ENCODE data around the gene COQ10A.
"Not testable (repeated sequence)": the region's sequence is repeated elsewhere in the genome, so short reads cannot be mapped to it uniquely, and the experiment has no call there.

The COQ10A gene

DNA sequence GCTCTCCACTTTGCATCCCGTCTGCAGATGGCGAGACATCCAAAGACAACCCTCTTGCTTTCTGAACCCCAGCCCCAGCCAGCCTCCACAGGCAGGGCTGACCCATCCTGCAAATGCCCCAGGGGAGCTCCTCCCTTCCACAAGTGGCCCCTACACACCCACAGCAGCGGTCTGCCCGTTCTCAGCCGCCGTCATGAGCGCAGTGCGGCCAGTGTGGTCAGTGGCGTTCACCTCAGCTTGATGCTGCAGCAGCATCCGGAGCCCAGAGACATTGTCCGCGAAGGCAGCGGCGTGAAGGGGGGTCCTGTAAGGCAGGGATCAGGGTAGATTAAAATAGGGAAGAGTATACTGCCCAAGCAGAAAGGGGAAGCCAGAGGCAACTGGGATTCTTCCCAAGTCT lies 22.2 kb upstream of the COQ10A start:
- no peak for DNase-seq

DNA sequence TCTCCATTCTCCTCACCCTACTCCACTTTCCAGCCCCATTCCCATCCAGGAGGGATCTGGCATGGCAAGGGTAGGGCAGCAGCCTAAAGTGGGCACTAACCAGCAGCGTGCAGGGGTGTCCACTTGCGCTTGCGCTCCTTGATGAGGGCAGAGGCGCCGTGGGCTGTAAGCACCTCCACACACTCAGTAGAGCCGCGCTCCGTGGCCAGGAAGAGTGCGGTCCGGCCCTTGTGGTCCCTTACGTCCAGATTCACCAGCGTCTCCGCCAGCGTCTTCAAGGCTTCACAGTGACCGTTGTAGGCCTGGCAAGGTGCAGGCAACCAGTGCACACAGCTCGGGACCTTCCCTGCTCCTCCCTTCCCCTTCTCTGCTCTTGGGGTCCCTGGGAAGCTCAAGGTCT lies 18.8 kb upstream of the COQ10A start:
- no peak for DNase-seq

DNA sequence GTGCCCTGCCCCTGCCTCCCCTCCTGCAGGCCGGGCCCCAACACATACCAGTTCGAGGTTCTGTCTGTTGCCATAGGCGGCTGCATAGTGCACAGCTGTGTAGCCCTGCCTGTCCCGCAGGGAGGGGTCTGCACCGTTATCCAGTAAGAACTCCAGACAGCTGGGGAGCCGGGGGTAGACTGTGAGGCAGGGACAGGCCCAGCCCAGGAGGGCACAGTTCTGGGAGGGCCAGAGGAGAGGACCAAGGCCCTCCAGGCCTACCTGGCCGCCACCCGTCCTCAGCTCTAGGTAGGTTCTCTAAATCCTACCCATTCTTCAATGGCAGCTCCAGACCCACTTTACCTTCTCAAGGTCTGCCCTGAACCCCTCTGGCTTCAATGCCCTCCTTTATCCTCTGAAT lies 18.0 kb upstream of the COQ10A start:
- DNase-seq: no peak

DNA sequence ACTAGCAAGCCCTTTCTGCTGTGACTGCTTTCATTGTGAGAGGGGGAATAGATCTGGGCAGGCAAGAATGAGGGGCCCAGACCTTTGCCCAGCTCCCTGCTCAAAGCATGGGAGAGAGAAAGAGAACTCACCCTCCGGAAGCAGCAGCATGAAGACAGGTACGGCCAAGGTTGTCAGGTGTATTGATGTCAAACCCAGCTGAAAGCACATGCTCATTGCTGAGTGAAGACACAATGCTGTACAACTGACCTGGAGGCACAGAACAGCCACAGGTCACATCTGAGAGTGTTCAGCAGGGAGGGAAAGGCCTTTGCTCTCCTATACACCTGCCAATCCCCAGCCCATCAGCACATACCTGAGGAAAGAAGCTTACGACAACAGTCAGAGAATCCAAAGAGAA lies 14.1 kb upstream of the COQ10A start:
- no peak for DNase-seq

DNA sequence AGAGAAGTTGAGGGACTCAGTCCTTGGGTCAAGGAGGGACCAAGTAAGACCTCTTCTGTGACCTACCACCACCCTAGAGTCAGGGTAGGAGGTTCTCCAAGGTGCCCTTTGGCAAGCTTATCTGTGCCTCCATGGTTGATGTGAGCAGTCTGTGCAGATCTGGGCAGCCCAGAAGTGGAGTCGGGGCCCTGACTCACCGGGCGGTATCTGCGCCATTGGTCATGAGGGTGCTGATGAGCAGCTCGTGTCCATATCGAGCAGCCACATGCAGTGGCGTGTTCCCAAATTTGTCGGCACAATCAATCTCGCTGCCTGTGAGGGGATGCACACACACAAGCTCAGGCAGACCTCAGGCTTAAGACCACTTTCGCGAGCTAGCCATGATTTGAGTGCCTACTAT lies 13.7 kb upstream of the COQ10A start:
- no peak for DNase-seq

DNA sequence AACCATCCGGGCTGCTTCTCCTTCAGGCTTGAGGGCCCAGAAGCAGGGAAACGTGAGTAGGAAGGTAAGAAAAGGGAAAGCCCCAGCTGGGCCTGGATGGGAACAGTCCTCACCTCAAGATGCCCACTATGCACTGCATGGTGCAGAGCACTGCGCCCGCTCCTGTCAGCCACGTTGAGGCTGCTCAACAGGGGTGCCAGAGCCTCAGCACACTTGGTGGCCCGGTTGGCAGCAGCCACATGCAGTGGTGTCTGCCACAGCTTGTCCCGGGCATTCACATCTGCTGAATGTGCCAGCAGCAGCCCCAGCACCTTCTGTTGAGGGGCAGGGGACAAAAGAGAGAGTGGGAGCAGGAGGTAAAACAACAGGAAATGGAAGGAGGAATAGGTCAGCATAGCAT lies 11.1 kb upstream of the COQ10A start:
- DNase-seq: no peak

DNA sequence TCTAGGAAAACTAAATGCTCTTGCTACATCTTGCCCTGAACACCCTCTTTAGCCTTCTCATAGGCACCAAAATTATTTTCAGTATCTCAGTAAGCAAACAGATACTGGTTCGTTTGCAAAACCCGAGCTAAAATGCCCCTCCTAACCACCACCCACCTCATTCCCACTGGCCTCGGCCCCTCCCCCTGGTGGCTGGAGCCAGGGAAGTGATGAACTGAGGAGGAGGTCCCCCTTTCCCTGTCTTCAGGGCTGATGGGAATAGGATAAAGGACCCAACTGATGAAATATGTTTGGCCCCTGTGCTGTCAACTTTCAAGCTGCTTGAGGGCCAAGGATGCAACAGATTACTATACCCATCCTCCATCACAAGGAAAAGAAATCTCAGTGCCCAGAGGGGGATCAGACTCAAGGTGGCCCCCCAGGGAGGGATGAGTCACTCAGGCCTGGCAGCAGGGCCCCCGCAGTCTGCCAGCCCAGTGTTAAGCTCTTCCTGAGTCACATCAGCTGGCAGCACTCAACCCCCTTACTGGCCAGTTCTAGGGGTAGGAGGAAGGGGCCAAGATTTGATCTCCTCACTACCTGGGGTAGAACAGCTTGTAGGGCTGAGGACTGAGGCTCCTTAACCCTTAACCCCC lies 10.3 kb upstream of the COQ10A start:
- no peak for DNase-seq

DNA sequence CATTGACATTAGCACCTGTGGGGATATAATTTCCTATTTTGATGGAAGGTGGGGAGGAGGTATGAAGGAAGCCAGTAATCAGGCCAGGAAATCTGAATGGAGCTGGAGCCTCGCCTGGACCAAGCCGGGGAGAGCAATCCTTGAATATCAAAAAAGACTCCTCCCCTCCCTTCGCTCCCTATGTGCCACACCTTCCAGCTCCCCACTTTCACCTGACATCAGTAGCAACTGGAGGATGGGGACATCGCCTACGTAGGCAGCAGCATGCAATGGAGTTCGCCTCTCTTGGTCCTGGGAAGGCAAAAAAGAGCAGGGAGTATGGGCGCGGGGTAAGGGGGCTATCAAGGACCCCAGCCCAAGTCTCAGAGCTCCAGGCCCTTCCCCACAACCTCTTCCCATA lies 9.7 kb upstream of the COQ10A start:
- DNase-seq: no peak

DNA sequence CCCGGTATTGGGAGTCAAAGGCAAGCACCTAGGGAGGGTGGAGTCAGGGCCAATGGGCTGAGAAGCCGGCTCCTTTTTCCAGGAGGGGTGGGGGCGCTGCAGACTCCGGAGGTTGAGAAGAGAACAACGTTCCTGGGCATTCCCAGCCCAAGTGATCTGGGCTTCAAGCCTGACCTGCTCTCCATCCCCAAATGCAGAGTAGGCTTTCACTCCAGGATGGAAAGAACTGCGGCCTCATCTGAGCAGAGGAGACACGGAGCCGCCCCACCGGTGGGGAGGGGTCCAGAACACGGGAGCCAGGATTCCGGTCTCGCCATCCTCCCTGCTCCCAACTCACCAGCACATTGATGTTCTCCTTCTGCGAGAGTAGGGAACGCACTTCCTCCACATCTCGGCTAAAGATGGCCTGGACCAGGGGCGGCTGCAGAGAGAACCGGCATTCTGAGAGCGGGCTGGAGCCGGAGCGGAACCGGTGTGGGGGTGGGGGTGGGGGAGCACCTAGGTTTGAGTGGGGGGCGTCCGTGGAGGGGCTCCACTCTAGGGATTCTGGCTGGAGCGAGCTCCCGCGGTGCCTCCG lies 9.2 kb upstream of the COQ10A start:
- no peak for DNase-seq

DNA sequence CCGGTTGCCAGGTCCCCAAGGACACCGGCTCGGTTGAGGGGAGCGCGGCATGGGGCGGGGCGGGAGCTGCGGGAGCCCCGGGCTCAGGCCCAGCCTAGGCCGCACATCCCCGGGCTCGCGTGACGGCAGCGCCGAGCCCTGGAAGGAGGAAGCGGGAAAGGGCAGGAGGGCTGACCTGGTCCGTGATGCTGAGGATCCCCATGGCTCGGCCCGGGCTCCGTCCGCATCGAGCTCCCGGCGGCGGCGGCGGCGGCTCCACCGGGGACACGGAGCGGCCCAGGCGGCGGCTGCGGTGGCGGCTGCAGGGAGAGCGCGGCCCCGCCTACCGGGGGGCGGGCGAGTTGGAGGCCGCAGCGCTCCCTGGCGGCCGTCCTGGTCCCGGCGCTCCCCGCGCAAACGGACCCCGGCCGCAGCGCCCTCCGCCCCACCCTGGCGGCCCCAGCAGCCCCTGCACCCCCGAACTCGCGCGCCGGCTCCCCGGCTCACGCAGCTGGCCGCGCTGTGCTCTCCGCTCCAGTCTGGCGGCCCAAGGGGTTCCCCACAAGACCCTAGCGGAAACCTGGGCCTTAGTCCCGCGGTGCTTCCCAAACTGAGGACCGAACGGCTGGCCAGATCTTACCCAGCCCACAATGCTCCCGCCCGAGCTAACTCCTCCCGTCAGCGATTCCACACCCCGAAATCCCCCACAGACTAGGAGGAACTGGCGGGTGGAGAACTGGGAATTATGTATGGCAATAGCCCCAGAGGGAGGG lies 8.5 kb upstream of the COQ10A start, which contains the start of gene ANKRD52:
Gene ANKRD52 (minus strand): TSS at position 317 of the 752 bp plus-strand sequence. CDS start 115 bp downstream, at position 202.
- DNase-seq: peak; percentile 27

DNA sequence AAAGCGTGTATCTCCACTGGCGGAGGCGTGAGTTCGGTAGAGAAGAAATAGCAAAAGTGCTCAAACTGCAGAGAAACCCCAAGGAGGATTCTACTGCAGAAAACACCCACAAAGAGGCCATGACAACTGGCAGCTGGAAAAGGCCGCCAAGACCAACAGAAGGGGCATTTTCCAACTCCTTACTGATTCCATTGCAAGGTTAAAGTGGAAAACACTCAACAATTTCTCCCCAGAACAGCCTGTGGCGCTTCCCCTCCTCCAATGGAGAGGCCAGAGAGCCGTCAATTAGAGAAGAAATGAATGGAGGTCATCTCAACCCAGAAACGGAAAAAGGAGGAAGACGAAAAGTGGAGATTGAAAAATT lies 7.9 kb upstream of the COQ10A start:
- no peak for DNase-seq

DNA sequence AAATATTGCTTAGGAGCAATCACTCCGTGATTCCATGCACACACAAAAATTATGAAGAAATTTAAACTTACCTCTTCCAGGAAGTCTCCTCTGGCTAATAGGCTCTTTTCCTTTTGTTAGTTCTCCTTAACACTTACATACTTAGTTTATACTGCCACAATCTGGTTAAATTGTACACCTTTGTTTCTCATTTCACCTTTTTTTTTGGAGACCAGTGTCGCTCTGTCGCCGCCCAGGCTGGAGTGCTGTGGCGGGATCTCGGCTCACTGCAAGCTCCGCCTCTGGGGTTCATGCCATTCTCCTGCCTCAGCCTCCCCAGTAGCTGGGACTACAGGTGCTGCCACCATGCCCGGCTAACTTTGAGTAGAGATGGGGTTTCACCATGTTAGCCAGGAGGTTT lies 6.4 kb upstream of the COQ10A start:
- DNase-seq: no peak

DNA sequence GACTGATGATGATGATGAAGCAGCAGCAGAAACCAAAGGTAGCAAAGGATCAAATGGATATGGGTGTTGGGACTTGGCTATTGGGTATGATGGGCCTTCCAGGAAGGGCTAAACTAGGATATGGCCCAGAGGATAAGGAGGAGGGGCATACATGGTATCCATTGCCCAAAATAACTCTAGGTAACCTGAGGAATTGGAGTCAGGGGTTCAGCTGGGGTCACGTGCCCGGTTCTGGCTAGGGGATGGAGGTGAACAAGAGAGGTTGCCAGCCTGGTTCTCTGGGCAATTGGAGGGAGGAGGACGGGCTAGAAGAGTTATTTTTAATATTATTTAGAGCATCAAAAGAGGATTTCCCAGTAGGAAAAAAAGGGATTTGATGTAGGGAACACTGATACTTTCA lies 5.8 kb upstream of the COQ10A start:
- no peak for DNase-seq

DNA sequence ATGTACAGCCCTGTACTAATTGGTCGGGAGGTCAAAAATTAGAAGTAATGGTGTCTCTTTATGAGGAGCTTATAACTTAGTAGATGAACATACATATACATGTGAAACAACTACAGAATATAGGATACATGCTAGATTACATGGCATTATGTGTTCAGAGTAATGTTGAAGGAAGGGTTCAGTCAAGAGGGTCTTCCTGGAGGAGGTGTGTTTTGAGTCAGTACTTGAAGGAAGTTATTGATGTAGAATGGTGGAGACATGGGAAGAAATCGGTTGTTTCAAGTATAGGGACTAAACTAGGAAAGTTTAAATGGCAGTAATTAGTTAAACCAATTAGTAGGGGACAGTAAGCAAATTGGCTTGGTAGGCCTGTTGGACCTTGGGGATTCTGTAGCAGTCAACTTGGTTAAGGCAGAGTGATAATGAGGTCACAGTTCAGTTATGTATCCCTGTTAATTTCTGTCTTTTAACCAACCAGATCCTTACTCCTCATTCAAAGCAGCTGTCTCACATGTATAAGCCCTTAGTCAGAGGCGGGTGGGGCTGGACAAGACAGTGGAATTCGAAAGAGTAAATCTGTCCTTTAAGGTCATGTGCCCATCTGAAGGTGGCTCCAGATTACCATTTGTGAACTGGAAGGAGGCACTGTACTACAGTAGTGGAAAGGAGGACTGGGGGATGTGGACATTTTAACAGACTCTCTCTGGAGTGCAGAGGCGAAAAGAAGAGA lies 5.1 kb upstream of the COQ10A start:
- no peak for DNase-seq

DNA sequence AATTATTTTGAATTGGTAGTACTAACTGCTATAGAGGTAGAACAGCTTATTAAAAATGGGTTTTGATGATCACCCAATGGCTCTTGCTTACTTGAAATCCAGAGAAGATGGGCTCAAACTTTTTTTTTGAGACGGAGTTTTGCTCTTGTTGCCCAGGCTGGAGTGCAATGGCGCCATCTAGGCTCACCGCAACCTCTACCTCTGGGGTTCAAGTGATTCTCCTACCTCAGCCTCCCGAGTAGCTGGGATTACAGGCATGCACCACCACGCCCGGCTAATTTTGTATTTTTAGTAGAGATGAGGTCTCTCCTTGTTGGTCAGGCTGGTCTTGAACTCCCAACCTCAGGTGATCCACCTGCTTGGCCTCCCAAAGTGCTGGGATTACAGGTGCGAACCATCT lies 3.8 kb upstream of the COQ10A start:
- not testable (repeated sequence) for DNase-seq

DNA sequence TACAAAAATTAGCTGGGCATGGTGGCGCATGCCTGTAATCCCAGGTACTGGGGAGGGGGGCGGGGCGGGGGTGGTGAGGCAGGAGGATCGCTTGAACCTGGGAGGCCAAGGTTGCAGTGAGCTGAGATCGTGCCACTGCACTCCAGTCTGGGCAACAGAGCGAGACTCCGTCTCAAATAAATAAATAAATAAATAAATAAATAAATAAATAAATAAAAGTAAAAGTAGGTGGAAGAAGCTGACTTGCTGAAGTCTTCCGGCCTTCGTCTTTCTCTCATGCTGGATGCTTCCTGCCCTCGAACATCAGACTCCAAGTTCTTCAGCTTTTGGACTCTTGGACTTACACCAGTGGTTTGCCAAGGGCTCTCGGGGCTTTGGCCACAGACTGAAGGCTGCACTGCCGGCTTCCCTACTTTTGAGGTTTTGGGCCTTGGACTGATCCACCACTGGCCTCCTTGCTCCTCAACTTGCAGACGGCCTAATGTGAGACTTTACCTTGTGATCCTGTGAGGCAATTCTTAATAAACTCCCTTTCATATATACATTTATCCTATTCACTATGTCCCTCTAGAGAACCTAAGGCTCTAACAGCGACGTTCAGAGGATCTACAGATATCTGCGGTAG lies 562 bp upstream of the COQ10A start:
- not testable (repeated sequence) for DNase-seq

DNA sequence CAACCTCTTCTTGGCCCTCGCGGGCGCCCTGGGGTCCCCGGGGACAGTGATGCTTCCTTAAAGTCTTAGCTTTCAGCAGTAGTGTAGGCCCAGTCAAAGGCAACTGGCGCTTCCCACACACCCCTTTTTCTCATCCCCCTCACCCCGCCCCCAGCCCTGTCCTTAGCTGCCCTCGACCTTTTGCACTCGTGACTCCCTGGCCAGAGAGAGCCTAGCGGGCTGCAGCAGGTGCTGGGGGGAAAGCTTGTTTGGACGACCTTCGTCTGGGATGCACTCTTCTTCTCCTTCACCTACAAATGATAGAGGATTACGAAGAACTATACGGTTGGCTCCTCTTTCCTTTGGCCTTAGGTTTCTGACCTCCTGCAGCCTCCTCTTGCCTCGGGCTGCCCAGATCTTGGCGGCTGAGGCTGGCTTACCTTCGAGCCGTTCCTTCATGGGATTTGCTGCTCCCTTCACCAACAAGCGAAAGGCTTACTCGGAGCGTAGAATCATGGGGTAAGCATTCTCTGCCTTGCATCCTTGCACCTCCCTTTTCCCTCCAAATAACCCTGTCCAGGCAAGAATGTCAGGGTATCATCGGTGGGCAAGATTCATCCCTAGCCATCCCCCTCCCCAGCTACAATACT lies 815 bp downstream of the COQ10A start:
- DNase-seq: no peak

DNA sequence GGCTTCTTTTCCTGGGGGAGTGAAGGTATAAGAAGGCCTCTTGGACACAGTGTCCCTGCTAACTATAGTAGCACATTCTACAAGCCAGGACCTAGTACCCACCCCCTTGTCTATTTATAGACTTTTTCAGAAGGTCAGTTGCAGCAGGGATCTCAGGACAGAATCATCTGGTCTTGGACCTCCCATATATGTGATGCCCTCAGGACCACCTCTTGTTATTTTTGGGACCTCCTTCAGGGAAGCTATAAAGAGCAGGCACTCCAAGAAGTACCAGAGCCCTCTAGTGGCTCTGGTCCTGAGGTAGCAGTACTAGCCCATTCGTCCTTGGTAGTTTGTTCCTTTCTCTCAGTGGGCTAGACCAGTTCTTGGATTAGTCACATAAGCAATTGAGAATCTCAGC lies 4.3 kb downstream of the COQ10A start:
- no peak for DNase-seq

DNA sequence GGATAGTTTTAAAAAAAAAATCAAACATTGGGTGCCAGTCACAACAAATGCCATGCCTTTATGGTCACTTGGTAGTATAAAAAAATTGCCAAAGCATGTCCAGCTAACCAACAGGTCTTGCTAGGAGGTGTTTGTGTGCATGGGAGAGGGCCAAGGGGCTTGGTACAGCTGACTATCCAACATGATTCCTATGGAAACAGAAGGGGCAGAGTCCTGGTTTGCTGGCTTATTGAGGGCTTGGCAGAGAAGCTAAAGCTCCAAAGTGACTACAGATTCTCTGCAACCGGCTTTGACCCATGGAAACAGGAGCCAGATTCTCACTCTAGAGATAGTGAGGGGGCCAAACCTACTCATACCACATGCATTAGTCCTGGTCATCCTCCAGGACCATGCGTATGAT lies 5.7 kb downstream of the COQ10A start:
- not testable (repeated sequence) for DNase-seq

DNA sequence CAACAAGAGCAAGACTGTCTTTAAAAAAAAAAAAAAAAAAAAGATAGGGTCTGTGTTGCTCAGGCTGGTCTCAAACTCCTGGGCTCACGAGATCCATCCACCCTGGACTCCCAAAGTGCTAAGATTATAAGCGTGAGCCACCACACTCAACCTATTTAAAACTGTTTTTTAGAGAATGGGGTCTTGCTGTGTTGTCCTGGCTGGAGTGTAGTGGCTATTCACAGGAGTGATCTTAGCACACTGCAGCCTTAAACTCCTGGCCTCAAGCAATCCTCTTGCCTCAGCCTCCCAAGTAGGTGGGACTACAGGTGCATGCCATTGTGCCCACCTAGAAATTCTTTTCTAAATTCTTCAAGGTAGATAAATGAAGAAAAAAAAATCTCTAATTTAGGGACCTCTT lies 7.6 kb downstream of the COQ10A start:
- no peak for DNase-seq

DNA sequence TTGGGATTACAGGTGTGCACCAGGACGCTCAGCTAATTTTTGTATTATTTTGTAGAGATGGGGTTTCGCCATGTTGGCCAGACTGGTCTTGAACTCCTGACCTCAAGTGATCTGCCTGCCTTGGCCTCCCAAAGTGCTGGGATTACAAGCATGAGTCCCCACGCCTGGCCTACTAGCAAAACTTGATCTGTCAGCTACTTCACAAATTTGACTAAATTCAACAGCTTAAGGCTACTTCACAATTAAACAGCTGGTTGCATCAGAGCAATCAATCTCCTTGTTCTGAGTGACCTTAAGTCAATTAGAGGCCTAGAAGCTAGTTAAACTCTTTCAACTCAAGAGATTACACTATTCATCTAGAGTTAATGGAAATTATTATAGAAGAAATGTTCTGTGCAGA lies 12.2 kb downstream of the COQ10A start:
- DNase-seq: no peak

DNA sequence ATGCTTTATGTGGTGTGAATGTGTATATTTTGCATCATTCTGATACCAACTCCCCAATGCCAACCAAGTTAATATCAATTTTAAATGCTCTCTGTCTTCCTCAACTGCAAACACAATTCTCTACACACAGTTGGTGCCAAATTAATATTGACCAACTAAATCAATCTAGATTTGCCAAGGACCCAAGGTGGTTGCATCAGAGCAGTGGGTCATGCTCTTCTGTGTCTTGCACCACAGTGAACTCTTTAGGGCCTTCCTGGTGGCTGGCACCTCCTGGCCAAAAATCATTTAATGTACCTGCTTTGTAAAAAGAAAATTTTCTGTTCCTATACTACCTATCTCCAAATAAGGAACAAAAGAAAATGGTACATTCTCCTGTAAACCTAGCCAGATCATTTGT lies 14.1 kb downstream of the COQ10A start:
- DNase-seq: no peak

DNA sequence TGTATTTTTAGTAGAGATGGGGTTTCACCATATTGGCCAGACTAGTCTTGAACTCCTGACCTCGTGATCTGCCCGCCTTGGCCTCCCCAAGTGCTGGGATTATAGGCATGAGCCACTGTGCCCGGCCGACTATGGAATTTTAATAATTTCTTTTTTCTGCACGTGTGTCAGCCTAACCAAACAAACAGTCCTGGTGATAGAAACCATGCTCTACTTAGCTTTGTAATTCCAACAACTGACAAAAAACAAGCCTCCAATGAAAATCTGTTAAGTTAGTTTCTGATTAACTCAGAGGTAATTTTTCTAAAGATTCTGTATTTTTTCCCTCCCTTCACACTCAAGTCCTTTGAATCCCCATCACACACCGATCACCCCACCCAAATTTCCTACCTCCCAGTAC lies 15.3 kb downstream of the COQ10A start:
- DNase-seq: no peak

Data from NCI-H1694 (cell line).